ENCODE measurements around the gene ABCC8.

DNA sequence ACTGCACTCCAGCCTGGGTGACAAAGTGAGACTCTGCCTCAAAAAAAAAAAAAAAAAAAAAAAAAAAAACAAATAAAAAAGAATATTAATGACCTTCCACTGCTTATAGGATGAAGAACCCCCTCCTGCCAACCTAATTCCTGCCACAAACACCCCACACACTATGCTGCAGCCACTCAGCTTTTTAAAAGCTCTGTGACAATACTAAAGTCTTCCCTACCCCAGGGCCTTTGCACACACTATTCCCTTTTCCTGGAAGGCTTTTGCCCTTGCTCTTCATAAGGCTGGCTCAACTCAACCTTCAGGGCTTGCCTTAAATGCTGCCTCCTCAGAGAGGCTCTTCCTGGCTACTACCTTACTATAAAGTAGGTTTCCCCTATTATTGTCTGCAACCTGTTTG, 77.4 kb downstream of the ABCC8 start:
- TF ChIP-seq, protein P1, sequence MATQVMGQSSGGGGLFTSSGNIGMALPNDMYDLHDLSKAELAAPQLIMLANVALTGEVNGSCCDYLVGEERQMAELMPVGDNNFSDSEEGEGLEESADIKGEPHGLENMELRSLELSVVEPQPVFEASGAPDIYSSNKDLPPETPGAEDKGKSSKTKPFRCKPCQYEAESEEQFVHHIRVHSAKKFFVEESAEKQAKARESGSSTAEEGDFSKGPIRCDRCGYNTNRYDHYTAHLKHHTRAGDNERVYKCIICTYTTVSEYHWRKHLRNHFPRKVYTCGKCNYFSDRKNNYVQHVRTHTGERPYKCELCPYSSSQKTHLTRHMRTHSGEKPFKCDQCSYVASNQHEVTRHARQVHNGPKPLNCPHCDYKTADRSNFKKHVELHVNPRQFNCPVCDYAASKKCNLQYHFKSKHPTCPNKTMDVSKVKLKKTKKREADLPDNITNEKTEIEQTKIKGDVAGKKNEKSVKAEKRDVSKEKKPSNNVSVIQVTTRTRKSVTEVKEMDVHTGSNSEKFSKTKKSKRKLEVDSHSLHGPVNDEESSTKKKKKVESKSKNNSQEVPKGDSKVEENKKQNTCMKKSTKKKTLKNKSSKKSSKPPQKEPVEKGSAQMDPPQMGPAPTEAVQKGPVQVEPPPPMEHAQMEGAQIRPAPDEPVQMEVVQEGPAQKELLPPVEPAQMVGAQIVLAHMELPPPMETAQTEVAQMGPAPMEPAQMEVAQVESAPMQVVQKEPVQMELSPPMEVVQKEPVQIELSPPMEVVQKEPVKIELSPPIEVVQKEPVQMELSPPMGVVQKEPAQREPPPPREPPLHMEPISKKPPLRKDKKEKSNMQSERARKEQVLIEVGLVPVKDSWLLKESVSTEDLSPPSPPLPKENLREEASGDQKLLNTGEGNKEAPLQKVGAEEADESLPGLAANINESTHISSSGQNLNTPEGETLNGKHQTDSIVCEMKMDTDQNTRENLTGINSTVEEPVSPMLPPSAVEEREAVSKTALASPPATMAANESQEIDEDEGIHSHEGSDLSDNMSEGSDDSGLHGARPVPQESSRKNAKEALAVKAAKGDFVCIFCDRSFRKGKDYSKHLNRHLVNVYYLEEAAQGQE (IDR thresholded peaks at IDR 0.05; ENCODE audit: unreplicated experiment), result no peak
- TF ChIP-seq, protein P2, sequence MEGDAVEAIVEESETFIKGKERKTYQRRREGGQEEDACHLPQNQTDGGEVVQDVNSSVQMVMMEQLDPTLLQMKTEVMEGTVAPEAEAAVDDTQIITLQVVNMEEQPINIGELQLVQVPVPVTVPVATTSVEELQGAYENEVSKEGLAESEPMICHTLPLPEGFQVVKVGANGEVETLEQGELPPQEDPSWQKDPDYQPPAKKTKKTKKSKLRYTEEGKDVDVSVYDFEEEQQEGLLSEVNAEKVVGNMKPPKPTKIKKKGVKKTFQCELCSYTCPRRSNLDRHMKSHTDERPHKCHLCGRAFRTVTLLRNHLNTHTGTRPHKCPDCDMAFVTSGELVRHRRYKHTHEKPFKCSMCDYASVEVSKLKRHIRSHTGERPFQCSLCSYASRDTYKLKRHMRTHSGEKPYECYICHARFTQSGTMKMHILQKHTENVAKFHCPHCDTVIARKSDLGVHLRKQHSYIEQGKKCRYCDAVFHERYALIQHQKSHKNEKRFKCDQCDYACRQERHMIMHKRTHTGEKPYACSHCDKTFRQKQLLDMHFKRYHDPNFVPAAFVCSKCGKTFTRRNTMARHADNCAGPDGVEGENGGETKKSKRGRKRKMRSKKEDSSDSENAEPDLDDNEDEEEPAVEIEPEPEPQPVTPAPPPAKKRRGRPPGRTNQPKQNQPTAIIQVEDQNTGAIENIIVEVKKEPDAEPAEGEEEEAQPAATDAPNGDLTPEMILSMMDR (conservative IDR thresholded peaks at IDR 0.05; ENCODE audit: low read depth in 2 of 2), result no peak
- TF ChIP-seq EZH2 (IDR thresholded peaks at IDR 0.05; ENCODE audit: low read depth, unreplicated experiment) (no peak), EZH2phosphoT487 (IDR thresholded peaks at IDR 0.05; ENCODE audit: unreplicated experiment) (no peak), ZNF114 (CRISPR knock-in tag; IDR thresholded peaks at IDR 0.05) (no peak), POLR2AphosphoS5 (IDR thresholded peaks at IDR 0.05; ENCODE audit: low read depth) (no peak)
